HG03066 (cell line): ENCODE results near the gene RAD51B.
"Not testable (repeated sequence)": the region's sequence is repeated elsewhere in the genome, so short reads cannot be mapped to it uniquely, and the experiment has no call there.

ENCODE experiments used
- ATAC-seq: cut with Tn5 transposase; IDR thresholded peaks from one replicate; pipeline ENCODE4 v1.9.1; 2021; ENCODE audit warnings: low read depth; ENCODE audit not compliant: unreplicated experiment

RAD51B gene

DNA sequence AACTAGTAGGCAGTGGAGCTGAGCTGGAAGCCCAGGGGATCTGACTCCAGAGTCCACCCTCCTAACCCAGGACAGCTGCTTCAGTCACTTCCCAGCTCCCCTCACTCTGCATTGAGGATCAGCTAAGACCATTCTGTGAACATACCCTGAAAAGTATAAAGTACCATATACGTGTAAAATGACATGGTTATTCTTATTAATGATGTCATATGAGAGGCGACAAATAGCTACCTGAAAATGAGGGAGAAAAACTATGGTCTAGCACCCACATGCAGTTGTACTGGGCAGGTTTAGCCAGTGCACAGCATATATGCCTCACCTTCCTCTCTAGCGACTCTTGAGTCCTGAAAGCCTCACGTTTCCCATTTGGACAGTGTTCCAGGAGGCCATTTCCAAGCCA lies 461.9 kb downstream of the RAD51B start:
- ATAC-seq, result no peak

DNA sequence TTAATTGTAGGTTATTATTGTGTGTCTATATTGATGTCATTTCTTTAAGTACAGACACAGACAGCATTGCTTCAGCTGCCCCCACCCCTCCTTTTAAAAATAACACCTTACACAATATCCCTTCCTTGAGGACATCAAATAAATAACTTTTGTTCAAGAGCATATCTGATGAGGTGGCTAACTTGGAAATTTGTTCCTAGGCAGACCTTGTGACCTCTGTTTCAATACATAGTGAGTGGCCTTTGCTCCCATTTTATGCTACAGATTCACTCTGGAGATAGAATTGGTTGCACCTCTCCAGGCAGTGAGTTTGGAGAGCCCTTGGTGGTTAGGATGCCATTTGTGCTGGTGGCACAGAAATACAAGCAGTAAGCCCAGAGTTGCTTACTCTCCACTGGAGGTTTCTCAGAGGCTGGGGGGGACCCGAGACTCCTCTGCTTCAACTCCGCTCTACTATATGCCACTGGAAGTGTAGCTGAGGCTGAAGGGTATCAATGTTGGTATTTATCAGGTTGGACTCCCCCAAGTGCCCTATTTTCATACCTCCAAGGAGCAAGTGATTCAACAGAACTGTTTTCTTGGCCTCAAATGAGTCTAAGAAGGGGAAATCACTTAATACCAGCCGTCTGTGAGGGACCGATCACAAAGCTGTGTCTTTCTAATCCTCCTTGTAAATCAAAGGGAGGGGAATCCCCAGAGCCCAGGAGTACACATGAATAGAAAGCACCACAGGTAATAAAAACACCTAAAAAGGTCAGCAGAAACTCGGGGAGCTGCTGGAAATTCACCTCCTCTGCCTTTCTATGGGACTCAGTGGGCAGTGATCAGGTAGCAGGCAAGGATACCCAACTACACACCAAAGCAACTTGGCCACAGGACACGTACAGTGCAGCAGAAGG lies 463.1 kb downstream of the RAD51B start:
- peak; percentile 13 for ATAC-seq

DNA sequence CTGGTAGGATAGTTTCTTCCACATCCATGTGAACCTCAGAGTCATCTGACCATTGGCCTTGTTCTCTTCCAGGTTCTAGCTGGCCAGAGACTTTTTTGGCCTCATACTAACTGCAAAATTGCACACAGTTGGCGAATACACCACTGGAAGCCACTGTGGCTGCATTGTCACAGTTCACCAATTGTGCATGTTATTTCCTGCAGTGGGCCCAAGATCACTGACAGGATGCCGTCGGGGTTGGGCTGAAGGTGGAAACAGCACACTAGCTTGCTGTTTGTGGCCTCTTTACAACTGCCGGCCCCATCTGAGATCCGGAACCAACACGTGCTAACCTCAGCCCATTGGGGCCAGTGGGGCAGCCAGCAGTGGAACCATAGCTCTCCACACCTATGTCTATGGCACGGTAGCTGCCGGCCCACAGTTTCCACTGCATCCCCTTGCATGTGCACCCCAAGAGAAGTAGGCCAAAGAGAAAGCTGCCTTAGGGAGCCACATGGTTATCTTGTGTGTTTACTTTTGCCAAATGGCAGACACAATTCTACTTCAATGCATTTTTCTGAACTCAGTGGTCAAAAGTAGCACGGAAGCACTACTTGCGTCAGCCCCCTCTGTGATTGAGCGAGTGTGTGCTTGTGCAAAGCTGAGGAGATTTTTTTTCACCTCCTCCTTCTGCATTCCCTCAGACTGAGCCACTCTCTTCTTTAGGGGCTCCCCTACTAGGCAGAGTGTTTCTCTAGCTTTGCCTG lies 464.0 kb downstream of the RAD51B start:
- peak; percentile 43 for ATAC-seq

DNA sequence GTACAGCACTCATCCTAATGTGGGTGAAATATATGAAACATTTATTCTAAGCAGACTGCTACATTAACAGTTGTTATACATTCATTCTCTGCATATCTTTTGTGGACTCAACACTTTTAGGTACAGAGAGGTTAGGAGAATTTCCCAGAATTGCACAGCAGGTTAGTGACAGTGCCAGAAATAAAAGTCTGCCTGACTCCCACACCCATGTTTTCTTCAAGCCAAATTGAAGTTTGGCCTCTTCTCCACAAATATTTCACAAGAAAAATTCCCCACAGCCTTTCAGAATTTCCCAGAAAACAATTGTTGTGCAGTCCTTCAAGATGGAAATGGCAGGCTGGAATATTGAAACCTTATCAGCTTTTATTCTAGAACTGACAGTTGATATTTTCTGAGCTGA lies 464.8 kb downstream of the RAD51B start:
- no peak for ATAC-seq

- ATAC-seq, result no peak
Observed at GRCh38 chr14:68284834-68285233, 465.3 kb downstream of the RAD51B start.

DNA sequence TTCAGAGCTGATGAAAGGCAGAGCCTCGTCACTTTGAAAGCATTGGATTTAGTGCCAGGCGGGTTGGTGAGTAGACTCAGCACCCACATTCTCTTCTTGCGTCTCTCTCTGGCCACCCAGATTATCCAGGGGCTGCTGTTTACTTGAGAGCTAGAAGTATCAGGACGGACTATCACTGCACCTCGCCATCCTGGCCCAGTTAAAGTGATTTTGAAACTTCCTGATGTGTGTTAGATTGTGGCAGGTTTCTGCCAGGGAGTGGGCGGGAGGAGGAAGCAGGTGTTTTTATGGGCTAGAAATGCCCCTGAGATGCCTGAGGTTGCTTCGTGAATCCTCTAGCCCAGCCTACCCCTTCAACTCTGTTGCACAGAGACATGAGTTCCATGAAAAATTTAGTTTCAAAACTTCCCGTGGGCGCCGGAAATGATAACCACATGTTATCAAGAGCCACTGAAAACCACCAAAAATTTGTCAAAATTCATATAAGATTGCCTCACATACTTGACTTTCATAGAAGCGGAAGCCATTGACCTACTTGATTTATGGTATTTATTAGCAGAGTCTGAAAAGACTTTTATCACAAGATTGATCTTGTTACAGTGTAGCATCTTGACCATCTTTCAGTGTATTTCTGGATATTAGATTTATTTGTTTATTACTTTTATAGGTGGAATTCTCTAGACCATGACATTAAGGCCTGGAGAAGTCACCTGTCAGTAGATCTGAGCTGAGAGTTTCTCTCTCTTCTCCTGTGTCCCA lies 466.0 kb downstream of the RAD51B start:
- ATAC-seq, result no peak

DNA sequence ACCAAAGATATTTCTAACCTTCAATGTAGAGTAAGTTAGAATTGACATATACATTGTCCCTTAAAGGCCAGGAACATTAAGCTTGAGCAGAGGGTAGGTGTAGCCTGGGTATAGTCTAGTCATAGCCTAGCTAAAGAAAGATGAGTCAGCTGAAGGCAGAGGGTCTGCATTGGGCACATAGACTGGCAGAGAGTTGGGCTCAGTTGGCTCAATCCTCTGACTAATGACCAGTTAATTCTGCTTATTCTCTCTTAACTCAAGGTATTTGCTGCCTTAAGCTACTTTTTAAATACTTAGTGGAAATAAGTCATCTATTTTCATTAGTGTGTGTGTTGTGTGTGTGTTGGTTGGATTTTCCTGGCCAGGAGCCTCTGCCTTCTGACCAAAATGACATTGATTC lies 467.1 kb downstream of the RAD51B start:
- no peak for ATAC-seq

GRCh38 chr14:68289452-68289851 lies 469.9 kb downstream of the RAD51B start:
- ATAC-seq, result not testable (repeated sequence)

DNA sequence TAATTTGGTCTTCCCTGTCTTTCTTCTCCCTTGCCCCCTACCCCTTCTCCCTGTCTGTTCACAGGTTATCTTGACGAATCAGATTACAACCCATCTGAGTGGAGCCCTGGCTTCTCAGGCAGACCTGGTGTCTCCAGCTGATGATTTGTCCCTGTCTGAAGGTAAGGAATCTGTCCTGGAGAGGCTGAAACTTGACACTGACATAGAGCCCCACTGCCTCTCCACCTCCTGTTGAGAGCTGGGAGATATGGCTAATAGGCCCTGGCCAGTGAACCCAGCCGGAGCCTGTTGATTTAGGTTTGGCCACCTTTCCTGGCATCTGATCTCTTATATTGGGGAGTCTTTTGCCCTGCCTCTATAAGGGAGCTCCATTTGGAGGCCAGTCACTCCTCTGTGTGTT lies 472.2 kb downstream of the RAD51B start:
- no peak for ATAC-seq

- ATAC-seq, result no peak
Observed at GRCh38 chr14:68292441-68293215, 473.0 kb downstream of the RAD51B start.

DNA sequence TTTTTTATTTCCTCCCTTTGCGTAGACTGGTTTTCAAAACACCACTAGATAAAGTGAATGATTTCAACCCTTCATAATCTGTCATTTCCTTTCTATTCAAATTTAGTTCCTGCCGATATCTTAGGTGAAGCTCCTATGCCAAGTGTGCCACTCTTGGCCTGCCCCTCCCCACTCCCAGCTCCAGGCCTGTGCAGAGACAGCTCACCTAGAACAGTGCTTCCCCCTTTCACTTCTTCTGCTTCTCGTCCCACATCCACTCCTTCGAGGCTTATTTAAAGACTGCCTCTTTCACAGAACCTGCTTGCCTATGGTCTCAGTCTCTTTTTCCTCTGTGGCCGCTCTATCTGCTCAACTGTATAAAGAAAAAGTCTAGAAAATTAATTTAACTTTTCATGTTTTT lies 473.8 kb downstream of the RAD51B start:
- no peak for ATAC-seq

DNA sequence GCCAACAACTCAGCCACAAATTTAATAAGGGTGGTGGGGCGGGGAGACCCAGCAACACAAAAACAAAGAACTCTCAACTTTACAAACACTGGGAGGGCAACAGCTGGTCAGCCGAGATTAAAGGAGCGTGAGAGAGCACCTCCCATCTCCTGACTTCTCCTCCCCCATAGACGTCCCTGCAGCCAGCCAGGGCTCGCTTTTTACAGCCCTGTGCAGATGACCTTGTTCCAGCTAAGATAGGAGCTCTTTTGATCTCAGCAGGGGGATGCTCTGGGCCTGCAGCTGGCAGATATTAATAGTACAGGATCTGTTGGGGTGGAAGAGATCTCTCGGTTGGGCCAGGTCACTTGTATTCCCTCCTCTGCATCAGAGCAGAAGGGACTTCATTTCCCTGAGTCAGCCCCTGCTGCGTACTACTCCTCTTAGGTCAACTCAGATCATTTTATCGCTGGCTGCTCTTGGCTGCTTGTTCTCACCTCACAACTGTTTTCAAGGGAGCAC lies 475.8 kb downstream of the RAD51B start:
- no peak for ATAC-seq

GRCh38 chr14:68297039-68297438 lies 477.5 kb downstream of the RAD51B start:
- no peak for ATAC-seq

DNA sequence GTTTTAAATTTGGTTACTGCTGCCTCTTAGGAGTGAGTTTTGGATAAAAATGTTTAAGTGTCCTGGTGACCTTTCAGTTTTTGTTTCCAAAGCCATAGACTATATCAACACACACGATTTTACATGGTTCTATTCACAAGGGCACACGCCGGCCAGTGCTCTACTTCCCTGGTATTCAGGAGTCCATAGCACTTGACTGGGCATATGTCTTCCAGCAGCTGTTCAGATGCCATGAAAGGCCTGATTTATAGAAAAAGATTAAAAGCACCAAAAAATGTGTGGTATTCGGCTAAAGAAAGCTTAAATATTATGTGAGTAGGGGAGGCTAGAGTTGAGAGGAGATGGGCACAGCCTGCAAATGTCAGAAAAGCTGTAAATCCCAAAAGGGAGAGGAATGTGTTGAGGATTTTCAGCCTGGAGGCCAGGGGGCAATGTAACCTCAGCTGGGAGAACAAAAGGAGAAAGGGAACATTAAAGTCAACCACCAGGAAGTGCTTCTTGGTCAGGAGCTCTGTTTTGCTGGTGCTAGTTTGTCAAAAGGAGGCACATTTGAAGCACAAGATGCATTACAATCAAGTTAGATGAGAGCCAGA lies 478.4 kb downstream of the RAD51B start:
- ATAC-seq, result no peak

DNA sequence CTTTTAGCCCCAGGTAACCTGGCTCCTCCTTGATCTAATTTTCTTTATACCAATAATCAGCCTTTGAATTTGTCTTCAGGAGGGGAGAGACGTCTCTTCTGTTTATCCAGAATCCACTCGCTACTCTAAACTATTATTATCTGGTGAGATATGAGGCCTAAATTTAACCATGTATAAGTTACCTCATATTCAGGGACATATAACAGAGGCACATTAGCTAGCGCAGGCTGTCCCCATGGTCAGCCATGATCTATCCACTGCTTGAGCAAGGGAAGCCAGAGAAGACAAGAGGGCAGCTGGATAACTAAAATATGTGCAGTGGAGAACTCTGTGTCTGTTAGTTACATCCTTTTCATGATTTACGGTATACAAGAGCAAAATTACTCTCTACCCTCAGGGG lies 481.0 kb downstream of the RAD51B start:
- ATAC-seq, result no peak

- no peak for ATAC-seq
Observed at GRCh38 chr14:68301219-68301618, 481.6 kb downstream of the RAD51B start.

DNA sequence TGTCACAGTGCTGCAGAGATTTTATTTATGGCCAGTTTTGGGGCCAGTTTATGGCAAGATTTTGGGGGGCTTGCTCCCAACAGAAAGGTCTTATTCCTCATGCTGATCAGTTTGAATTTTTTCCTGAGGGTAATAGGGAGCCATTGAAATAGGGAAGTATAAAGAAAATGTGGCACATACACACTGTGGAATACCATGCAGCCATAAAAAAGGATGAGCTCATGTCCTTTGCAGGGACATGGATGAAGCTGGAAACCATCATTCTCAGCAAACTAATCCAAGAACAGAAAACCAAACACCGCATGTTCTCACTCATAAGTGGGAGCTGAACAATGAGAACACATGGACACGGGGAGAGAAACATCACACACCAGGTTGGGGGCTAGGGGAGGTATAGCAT lies 483.4 kb downstream of the RAD51B start:
- ATAC-seq, result not testable (repeated sequence)

- ATAC-seq, result peak; percentile 39
Observed at GRCh38 chr14:68305738-68306137, 486.2 kb downstream of the RAD51B start.

DNA sequence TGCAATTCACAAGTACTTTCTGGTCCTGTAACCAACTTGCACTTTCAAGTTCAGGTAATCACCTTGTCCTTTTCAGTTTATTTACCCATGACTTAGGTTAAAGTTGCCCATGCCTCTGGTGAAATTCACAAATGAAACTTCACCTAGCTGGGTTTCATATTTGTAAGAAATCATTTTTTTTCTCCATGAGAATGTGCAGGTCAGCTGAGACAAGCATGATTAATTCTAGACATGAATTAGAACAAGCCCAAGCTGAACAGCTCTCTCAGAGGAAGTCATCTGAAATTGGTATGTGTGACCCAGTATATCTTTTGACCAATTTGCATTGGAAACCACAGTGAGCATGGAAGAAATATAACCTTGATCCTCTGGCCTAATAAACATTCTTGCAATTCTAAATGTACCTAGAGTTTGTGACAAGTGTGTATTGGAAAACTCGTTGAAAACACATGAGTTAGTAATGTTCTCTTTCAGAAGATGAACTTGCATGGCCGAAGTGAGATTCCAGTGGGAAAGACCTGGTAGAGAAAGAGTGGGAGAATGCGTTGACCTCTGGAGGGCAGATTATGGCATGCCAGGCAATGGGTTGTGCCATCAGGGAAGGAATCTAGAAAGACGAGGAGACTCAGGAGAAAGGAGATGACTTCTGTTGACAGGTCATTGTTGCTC lies 486.8 kb downstream of the RAD51B start:
- ATAC-seq, result peak; percentile 59
